NCI-H187 (cell line): Measurements from ENCODE around the gene FAM161B.
A peak's percentile ranks its signal among the peaks of the same experiment; 100 is the strongest.
"Not testable (repeated sequence)": the region's sequence is repeated elsewhere in the genome, so short reads cannot be mapped to it uniquely, and the experiment has no call there.

Experiments
- DNase-seq, 2 experiments: peaks; one replicate each; lab custom pipeline; 2025; lab: John Stamatoyannopoulos, UW

The FAM161B gene

DNA sequence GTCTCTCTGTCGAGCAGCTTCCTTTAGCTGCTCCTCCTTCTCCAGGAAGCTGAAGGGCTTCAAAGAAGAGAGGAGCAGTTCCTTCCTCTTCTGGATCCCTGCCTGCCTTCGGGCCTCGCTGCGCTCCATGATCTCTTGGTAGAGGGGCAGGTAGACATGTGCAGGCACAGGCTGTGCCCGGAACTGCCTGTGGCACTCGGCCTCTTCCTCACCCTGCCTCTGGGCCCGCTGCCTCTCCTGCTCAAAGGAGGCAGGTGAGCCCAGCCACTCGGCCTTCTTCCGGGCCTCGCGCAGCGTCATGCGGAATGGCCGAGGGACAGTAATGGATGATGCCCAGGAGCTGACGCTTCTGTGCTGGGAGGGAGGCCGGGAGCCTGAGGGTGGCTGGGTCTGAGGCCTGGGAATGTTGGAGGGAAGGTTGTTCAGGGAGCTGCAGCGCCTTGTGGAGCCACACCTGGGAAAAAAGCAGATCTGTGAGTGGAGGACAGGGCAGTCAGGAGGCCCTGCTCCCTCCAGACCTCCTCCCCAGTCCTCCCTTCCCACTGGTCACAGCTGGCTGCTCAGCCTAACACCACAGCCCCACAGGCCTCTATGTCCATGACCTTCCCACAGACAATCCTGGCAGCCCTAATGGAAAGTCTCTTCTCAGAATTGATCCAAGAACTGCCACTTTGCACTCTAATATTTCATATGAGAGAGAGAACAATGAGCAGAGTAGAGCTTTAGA lies 5.3 kb downstream of the FAM161B start:
- no peak for DNase-seq

DNA sequence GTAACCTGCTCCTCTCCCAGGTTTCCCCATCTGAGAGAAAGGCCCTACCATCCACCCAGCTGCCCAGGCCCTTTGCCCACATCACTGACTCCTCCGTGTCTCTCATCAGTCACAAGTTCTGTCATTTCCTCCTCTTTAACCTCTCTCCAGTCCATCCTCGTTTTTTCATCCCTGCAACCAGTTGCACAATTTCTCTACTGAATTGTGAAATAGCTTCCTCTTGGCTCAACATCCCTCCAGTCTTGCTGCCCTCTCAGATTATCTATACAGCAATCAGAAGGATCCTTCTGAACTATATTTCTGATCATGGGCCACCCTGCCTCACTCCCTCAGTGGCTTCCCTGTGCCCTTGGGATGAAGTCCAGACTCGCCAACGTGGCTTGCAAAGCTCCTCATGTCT lies 6.8 kb downstream of the FAM161B start:
- no peak for DNase-seq

DNA sequence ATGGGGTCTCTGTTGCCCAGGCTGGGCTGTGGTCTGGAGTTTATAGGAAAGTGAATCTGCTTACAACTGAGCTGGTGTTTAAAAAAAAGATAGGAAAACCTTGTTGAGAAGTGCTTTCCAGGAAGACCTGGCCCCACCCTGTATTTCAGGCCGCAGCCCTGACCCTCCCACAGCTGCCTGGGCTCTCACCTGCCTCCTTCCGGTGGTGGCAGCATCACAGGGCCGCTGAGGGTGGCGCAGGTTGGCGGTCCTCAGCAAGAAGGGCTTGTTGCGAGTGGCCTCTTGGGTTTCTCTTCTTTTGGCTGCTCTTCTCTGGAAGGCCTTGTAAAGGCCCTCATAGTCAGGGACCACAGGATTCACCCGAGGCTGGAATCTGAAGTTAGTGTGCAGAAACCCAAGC lies 7.7 kb downstream of the FAM161B start:
- DNase-seq = no peak

DNA sequence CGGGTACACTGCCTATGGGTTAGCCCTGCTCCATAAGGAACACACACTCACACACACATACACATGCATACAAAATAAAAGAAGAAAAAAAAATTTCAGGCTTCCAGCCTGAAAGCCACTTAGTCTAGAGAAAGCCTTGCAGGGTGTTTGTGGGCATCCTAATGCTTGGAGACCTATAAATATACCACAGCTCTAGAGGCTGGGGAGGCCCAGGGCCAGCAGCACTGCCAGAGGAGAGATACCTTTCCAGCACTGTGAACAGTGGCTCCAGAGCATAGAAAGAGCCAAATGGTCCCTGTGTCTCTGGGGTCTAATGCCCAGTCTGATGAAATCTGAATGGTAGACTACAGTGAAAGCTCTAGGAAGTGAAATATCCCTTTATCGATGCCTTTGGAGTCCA lies 12.9 kb downstream of the FAM161B start:
- DNase-seq = no peak

DNA sequence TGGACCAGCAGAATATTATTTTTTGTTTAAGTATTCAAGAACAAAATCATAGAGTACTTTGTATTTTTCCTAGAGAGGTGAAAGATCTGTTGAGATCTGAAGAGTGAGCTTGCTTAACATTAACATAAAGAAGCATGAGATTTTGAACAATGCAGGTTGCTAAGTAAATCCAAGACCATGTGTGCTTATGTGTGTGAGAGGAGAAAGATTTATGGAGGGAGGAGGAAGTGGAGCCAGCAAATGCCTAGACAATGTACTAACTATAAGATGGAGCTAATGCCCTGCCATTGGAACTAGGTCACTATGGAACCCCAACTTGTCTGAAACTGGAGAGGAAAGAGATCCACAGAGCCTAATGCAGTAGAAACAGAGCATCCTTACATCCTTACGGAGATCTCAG lies 13.3 kb downstream of the FAM161B start:
- DNase-seq = no peak

DNA sequence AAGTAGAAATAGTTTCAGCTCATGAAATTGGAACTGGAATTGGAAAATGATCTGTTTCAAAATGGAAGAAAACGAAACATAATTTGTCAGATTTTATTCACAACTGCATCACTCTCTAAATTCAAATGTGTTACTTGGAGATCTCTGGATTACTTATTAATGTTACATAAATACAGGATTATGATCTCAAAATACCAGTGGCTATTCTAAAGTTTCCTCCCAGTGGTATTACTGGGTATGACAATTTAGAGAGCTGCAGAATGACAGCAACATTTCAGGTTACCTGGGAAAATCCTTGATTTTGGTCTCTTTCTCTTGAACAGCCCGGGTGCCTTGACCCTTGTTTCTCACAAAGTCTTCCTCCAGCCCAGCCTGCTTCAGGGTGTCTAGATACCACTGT lies 14.2 kb downstream of the FAM161B start:
- DNase-seq = no peak

DNA sequence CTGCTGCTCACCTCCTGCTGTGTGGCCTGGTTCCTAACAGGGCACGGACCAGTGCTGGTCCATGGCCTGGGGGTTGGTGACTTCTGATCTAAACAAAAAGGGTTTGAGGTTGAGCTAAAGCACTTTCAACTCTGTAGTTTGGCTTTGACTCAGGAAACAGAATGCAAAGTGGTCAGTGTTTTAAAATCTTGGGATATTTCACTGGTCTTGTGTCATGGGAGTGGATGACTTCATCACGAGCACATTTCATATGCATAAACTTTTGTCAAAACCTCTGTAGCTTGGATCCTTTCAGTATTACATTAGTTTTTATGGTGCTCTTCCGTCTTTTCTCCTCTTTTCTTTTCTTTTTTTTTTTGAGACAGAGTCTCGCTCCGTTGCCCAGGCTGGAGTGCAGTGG lies 25.6 kb downstream of the FAM161B start:
- DNase-seq = no peak

DNA sequence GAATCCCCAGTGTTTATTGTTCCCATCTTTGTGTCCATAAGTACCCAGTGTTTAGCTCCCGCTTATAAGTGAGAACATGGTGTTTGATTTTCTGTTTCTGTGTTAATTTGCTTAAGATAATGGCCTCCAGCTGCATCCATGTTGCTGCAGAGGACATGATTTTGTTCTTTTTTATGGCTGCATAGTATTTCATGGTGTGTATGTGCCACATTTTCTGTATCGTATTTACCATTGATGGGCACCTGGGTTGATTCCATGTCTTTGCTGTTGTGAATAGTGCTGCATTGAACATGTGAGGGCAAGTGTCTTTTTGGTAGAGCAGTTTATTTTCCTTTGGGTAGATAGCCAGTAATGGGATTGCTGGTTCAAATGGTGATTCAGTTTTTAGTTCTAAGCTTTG lies 30.4 kb downstream of the FAM161B start:
- DNase-seq = not testable (repeated sequence)

DNA sequence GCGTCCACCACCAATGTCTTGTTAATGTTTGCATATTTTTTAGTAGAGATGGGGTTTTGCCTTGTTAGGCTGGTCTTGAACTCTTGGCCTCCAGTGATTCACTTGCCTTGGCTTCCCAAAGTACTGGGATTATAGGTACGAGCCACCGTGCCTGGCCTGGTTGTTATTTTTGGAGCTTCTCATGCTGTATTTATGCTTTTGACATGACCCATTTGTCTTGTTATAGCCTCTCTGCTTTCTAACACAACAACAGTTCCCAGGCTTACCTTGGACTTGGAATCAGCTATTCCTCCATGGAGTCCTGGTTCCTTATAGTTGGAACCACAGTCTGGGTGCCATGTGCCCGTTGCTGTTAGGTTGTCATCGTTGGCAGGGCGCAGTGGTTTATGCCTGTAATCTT lies 33.6 kb downstream of the FAM161B start:
- DNase-seq = no peak

DNA sequence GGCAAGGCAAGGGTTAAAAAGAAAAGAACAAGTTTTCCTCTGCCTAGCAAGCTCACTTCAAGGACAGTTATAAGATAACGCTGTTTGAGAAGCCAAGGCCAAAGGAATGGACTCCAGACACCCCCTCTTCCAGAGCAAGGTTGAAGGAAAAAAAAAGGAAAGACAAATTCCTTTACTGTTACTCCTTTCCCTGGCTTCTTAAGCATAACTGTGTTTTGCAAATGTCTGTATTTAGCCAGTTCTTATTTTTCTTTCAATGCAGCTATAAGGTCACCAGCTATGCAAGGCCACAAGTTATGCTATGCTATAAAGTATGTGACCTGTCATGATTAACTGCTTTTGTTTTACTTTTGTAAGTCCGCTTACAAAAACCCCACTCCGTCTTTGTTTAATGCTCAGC lies 36.6 kb downstream of the FAM161B start:
- DNase-seq = no peak

DNA sequence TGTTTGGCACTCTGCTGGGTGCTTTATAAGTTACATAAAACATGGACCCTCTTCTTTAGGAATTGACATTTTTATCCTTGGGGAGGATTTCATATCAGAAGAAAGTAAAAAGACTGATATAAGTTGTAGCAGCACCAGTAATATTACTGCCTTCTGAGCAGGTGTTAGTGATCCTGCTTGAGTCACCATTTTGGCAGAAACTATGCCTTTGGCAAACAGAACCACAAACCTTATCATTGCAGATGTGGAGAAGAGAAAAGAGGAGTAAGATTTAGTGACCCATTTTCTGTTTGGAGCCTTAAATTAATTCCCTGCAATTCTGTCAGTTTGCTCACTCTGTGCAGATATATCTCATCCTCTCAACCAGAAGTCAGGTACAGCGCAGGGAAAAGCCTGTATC lies 40.2 kb downstream of the FAM161B start:
- no peak for DNase-seq

DNA sequence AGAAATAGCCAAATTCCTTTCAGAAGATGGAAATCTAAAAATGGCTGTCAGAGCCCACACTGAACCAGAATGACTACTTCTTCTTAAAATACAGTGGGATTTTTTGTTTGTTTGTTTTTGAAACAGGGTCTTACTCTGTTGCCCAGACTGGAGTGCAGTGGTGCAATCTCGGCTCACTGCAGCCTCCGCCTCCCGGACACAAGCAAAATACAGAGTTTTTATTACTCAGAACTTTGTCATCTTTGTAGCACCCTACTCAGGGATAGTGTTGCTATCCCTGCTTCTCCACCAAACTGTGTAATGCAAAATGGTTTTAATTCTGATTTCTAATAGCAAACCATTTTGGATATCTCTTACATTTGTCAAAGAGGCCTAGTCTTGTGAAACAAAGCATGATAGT lies 46.9 kb downstream of the FAM161B start:
- no peak for DNase-seq

DNA sequence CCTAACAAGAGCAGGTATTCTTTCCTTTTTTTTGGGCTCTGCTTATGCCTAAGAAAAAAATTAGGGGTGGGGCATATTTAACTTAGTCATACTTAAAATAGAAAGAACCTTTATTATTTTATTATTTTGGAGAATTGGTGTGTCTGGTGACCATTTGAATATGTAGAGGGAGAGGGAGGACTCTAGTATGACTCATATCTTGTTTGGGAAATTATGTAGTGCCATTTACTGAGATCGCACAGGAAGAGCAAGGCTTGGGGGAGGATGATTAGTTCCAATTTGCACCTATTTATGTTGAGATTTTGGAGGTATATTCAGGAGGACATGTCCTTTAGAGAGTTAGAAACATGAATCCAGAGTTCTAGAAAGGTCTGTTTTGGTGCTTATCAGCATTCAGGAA lies 53.4 kb downstream of the FAM161B start:
- no peak for DNase-seq

DNA sequence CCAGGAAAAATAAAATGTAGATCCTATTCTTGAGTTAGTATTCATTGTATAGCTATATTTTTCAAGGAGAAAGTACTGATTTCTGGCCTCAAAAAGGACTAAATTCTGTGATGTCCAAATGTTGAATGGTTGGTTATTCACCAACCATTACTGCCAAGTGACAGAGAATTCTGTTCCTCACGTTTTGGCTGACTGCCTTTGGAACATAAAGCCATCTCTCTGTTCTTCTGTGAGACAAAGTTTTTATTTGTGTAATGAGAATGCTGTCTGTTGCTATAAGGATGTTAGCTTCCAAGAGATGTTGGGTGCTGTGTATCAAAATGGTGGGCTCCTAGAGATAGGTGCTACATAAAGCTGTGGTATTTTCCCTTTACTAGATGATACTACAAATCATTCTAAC lies 54.0 kb downstream of the FAM161B start:
- DNase-seq = no peak

DNA sequence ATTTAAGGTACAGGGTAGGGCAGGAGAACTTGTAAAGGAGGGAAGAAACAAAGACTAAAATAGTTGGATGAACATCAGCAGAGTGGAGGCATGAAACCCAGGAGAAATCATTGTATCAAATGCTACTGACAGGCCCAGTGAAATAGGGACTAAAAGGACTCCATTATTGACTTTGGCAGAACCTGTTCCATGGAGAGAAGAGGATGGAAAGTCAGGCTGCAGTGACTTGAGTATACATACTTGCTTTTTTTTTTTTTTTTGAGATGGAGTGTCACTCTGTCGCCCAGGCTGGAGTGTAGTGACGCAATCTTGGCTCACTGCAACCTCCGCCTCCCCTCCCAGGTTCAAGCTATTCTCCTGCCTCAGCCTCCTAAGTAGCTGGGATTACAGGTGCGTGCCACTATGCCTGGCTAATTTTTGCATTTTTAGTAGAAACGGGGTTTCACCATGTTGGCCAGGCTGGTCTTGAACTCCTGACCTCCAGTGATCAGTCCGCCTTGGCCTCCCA lies 55.7 kb downstream of the FAM161B start:
- DNase-seq = not testable (repeated sequence)

DNA sequence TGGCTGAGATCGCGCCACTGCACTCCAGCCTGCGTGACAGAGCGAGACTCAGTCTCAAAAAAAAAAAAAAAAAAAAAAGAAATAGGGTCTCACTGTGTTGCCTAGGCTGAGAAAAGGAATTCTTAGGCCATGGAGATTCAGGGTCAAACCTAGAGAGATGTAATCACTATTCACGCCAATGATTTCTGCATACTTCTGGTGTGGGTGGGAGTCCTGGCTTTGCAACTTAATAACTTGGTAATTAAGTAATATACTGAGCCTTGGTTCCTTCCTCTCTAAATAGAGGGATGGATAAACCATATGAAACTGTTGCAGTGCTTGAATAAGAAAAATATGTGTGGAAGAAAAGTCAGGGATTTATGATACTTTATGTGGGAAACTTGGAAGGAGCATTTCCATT lies 60.5 kb downstream of the FAM161B start:
- DNase-seq = no peak

DNA sequence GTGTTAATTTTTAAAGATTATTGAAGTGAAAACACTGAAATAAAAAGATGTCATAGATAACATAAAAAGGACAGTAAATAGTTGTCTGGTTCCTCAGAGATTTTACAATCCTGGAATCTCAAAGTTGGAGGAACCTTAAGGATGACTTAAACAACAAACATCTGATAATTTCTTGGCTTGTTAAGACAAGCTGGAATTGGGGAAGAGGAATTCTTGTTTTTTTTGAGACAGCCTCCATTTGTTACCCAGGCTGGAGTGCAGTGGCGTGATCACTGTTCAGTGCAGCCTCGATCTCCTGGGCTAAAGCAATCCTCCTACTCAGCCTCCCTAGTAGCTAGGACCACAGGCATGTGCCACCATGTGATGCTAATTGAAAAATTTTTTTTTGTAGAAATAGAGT lies 60.9 kb downstream of the FAM161B start:
- no peak for DNase-seq

DNA sequence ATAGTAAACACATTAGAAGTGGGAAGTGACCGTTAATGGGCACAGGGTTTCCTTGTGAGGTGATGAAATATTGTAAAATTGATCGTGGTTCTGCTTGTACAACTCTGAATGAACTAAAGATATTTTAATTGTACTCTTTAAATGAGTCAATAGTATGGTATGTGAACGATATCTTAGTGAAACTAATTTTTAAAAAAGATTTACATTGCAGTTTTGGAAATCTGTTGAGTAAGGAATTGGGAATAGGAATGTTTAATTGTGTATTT lies 61.5 kb downstream of the FAM161B start:
- DNase-seq = no peak

DNA sequence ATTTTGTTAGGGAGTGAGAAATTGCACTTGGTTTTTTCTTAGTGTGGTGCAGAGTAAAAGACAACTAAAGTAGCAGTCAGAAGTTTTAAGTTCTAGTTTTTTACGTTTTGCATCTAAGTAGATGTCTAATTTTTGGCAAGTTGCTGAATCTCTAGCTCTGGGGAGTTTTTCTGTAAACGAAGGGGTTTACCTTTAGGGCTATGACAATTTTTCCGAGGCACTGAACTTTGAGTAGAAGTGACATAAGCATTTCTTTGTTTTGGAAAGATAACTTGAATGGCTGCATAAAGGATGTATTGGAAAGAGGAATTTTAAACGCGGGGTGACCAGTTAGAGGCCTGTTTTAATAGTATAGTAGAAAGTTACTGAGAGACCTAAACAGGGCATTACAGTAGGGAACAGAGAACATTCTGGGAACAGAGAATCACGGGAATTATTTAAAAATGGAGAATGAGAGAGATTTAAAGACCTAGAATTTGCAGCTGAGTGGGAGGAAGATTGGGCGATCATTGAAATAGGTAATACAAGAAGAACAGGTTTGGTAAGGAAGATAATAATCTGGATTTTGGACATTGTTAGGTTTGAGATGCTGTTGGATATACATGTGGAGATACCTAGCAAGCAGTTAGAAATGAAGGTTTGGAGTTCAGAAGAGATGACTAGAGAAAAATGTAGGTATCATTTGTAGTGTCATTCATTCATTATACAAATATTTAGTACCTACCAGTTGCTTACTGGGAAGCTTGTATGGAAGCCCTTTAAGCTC lies 62.0 kb downstream of the FAM161B start:
- DNase-seq = no peak

DNA sequence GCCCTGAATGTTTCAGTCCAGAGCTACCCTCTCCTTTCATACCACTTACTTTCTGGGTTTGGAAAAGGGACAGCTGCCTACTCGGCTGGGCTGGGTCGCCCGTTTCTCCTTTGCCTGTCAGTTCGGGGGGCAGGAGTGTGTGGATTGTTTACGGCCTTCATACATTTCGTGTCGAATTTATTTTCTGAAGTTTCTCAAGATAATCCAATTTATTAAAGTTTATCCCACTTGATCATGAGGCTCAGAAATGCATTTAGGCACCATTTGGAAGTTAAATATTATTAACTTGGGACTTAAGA lies 62.6 kb downstream of the FAM161B start:
- DNase-seq = no peak

DNA sequence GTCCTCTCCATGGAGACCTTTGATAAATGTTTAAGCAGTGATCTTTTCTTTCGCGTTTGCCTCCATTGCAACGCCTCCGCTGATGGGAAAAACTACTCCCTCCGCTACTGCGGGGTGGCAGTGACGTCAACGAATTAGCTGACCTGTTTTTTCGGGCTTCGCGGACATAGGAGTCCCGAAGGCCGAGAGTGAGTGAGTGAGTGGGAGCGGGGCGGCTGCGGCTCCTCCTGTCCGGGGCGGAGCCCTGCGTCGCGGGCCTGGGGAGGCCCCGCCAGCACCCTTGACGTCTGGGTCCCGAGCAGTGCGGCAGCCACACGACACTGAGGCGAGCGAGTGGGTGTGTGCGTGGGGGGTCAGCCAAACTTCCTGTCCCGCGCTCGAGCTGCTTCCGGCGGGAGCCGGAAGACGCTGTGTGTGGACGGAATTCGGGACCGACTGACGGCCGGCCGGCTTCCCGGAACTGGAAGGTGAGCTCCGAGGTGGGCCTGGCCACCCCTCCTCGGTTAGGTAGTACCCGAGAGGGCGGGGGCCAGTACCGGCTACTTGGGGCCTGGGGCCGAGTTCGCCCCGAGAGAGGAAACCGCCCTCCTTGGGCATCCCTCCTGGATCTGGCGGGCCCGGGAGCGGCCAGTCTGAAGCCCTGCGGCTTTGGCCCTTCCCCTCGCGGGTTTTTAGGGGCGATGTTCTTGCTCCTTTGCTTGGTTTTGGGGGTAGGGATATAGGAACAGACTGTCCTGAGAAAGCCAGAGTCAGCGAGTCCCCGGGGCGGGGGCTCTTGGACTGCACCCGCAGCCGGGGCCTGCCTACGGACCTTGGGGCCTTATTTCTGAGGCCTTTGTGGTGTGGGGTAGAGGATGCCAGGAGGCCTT lies 63.2 kb downstream of the FAM161B start, which contains the start of gene ZNF410:
ZNF410 (plus strand) TSS at position 411 of the 869 bp plus-strand sequence. CDS start 5,317 bp downstream, outside the sequence.
- peak; percentile 62 to 78 for DNase-seq

DNA sequence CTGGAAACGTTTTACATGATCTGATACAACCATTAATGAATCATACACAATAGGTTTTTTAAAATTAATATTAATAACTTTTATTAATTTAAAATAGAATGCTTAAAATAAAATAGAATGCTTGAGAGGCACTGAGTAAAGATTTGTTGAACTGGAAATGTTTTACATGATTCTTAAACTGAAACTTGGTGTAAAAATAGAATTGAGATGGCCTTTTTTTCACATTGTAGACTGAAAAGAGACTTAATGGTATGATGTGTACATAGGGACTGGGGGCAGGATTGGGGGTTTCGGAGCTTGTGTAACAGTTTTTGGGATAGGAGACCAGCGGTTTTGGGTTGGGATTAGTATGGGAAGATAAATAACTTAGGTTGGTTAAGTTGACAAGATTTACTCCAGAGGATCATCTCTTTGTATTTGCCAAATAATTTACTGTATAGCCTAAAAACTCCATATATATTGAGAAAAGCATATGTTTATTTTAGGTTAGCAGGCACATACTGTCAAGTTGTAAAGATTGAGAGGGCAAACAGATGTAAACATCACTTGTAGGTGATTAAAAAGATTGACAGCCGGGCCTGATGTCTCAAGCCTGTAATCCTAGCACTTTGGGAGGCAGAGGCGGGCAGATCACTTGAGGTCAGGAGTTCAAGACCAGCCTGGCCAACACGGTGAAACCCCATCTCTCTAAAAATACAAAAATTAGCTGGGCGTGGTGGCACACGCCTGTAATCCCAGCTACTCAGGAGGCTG lies 65.3 kb downstream of the FAM161B start:
- no peak for DNase-seq
